ENCODE results near the gene HOMEZ. TPM values are rescaled to one million over a fixed set of nuclear protein-coding genes. Genes with fewer than 3 reads are reported as not detected.
A peak's percentile ranks its signal among the peaks of the same experiment; 100 is the strongest.

Gene HOMEZ
- polyA plus RNA-seq, 1 of the 3 experiments (the other 2 are of a cell fraction), result 7.7 TPM

GRCh38 chr14:23285530-23286019, 357 bp downstream of the HOMEZ start:
- no peaks in the 10 kb centered on the region for H3K27me3 ChIP-seq (ENCODE audit: insufficient read depth)
- H3K4me2 ChIP-seq, result peak overlapping the region; percentile 96
- DNase-seq, result no peak
- no peaks in the 10 kb centered on the region for H3K36me3 ChIP-seq (replicated peaks in 1 of 2; ENCODE audit: control insufficient read depth in 1 of 2, insufficient read depth in 2 of 2, low read length in 1 of 2)
- peak overlapping the region; percentile 97 for H2AFZ ChIP-seq (ENCODE audit: low read depth)
- H3F3A ChIP-seq (replicated peaks; ENCODE audit: insufficient read depth), result peaks cover 10% of the 10 kb centered on the region
- H3K9ac ChIP-seq, result peak overlapping the region; percentile 81
- WGBS (ENCODE audit: low lambda C conversion rate), result 2% methylated on average over 13 of the region's 22 CpGs
- H3K4me1 ChIP-seq (ENCODE audit: control insufficient read depth in 1 of 2, insufficient read depth in 2 of 2, low read depth in 1 of 2, low read length in 1 of 2), result peaks cover 8 to 10% of the 10 kb centered on the region in 2 experiments; a peak in 3 of 4 replicates
- H3K9me3 ChIP-seq, result no peaks in the 10 kb centered on the region
- peaks cover 20% of the 10 kb centered on the region; the same call in 1 of the 2 replicates for H3K79me2 ChIP-seq (ENCODE audit: insufficient read depth)
- no peaks in the 10 kb centered on the region for H4K20me1 ChIP-seq (ENCODE audit: insufficient read depth)
- H3K27ac ChIP-seq (ENCODE audit: low read depth in 2 of 2, low read length in 1 of 2), result peak overlapping the region; percentile 30 to 72
- TF ChIP-seq PBX3 (IDR thresholded peaks at IDR 0.05) (no peak), FOXM1 (IDR thresholded peaks at IDR 0.05; ENCODE audit: low read depth) (no peak), CTCF (IDR thresholded peaks at IDR 0.05) (no peak), IRF3 (IDR thresholded peaks at IDR 0.05; ENCODE audit: low read depth, low read length) (no peak), TAF1 (IDR thresholded peaks at IDR 0.05; ENCODE audit: borderline replicate concordance, low read depth, low read length) (no peak)
- CTCF ChIA-PET, result interaction anchor here (0.7 to 2.3 kb wide), 9 partner anchors 9 to 274 kb away, joined by 3 to 10 read pairs (median 3); partner anchors contain the start of gene BCL2L2
- POLR2A ChIA-PET, result interaction anchor here (0.7 to 2.2 kb wide), 3 partner anchors 21 to 191 kb away, joined by 4 to 13 read pairs (median 9); partner anchors contain the start of genes ACIN1, BCL2L2, C14orf119 and PABPN1
- peak overlapping the region; percentile 89 for H3K4me3 ChIP-seq (ENCODE audit: low read depth in 2 of 2, low read length in 1 of 2)
- no peaks in the 10 kb centered on the region for H3K9me2 ChIP-seq

- WGBS (ENCODE audit: low lambda C conversion rate), result 45% methylated on average over 9 of the region's 9 CpGs
- POLR2A ChIA-PET, result interaction anchor here (2.1 to 2.2 kb wide), 2 partner anchors 36 to 190 kb away, joined by 9 to 13 read pairs; partner anchors contain the start of genes ACIN1, C14orf119 and PABPN1
- Histone ChIP-seq H3K36me3 (replicated peaks in 1 of 2; ENCODE audit: control insufficient read depth in 1 of 2, insufficient read depth in 2 of 2, low read length in 1 of 2) (no peaks in the 10 kb centered on the region), H3K9me2 (no peaks in the 10 kb centered on the region), H3K9me3 (no peaks in the 10 kb centered on the region), H2AFZ (ENCODE audit: low read depth) (peak overlapping the region; percentile 97), H4K20me1 (ENCODE audit: insufficient read depth) (no peaks in the 10 kb centered on the region), H3K27ac (ENCODE audit: low read depth in 2 of 2, low read length in 1 of 2) (peak overlapping the region in 1 of 2 experiments; percentile 30; a peak in 2 of 4 replicates), H3K4me1 (ENCODE audit: control insufficient read depth in 1 of 2, insufficient read depth in 2 of 2, low read depth in 1 of 2, low read length in 1 of 2) (peaks cover 8 to 10% of the 10 kb centered on the region in 2 experiments; a peak in 3 of 4 replicates), H3K4me2 (peak overlapping the region; percentile 96), H3K4me3 (ENCODE audit: low read depth in 2 of 2, low read length in 1 of 2) (peak overlapping the region; percentile 89), H3K9ac (peak overlapping the region; percentile 81), H3K27me3 (ENCODE audit: insufficient read depth) (no peaks in the 10 kb centered on the region), H3K79me2 (ENCODE audit: insufficient read depth) (peaks cover 20% of the 10 kb centered on the region; the same call in 1 of the 2 replicates), H3F3A (replicated peaks; ENCODE audit: insufficient read depth) (peaks cover 10% of the 10 kb centered on the region)
- TF ChIP-seq ELF1 (IDR thresholded peaks at IDR 0.05), result no peak
- no peak for TF ChIP-seq RCOR1 (IDR thresholded peaks at IDR 0.05; ENCODE audit: low read length)
- TF ChIP-seq GATA2 (CRISPR knock-in tag; IDR thresholded peaks at IDR 0.05), result no peak
- TF ChIP-seq RFX5 (IDR thresholded peaks at IDR 0.05; ENCODE audit: low read length), result no peak
- no peak; the same call in 1 of the 2 replicates for TF ChIP-seq MXI1 (IDR thresholded peaks at IDR 0.05; ENCODE audit: low read depth, low read length)
- TF ChIP-seq REST (IDR thresholded peaks at IDR 0.05; ENCODE audit: low read depth, low read length), result no peak
- no peak for TF ChIP-seq TEAD4 (IDR thresholded peaks at IDR 0.05; ENCODE audit: borderline replicate concordance, insufficient read depth)
- CTCF ChIA-PET, result interaction anchor here (1.4 kb wide), 1 partner anchor 9 kb away, joined by 5 read pairs; no protein-coding TSS in a partner anchor
- no peak for DNase-seq
Measured at GRCh38 chr14:23284654-23285529, 1.0 kb downstream of the HOMEZ start.
